Activated CD8-positive, alpha-beta memory T cell treated with anti-CD3 and anti-CD28 coated beads for 24 hours (primary cell): ENCODE results near the gene ABCC3.

Experiments used
- DNase-seq: peaks from one replicate; pipeline ENCODE4 v3.0.0-alpha.2; 2020

Gene ABCC3

GRCh38 chr17:50645748-50646682 is 11.3 kb downstream of the ABCC3 start:
- no peak for DNase-seq

GRCh38 chr17:50647187-50647586 is 12.5 kb downstream of the ABCC3 start:
- DNase-seq, result no peak

GRCh38 chr17:50649042-50649908 is 14.6 kb downstream of the ABCC3 start:
- DNase-seq, result no peak

- DNase-seq, result no peak
Measured at GRCh38 chr17:50651661-50652060, 17.0 kb downstream of the ABCC3 start.

GRCh38 chr17:50653738-50654137 is 19.1 kb downstream of the ABCC3 start:
- no peak for DNase-seq

GRCh38 chr17:50656509-50656908 is 21.8 kb downstream of the ABCC3 start:
- no peak for DNase-seq

GRCh38 chr17:50657054-50657453 is 22.4 kb downstream of the ABCC3 start:
- DNase-seq, result no peak

GRCh38 chr17:50657627-50658026 is 22.9 kb downstream of the ABCC3 start:
- DNase-seq, result no peak

- no peak for DNase-seq
Measured at GRCh38 chr17:50658616-50659015, 23.9 kb downstream of the ABCC3 start.

- no peak for DNase-seq
Measured at GRCh38 chr17:50659179-50659578, 24.5 kb downstream of the ABCC3 start.

- no peak for DNase-seq
Measured at GRCh38 chr17:50660042-50660886, 25.6 kb downstream of the ABCC3 start.

GRCh38 chr17:50660887-50661345 is 26.2 kb downstream of the ABCC3 start:
- no peak for DNase-seq

GRCh38 chr17:50661348-50661747 is 26.7 kb downstream of the ABCC3 start:
- DNase-seq, result no peak

GRCh38 chr17:50661795-50662391 is 27.2 kb downstream of the ABCC3 start:
- no peak for DNase-seq

- no peak for DNase-seq
Measured at GRCh38 chr17:50662632-50663225, 28.0 kb downstream of the ABCC3 start.

GRCh38 chr17:50663812-50664374 is 29.2 kb downstream of the ABCC3 start:
- DNase-seq, result no peak

GRCh38 chr17:50664788-50665458 is 30.2 kb downstream of the ABCC3 start:
- DNase-seq, result no peak

GRCh38 chr17:50665838-50666237 is 31.2 kb downstream of the ABCC3 start:
- no peak for DNase-seq

- DNase-seq, result no peak
Measured at GRCh38 chr17:50666316-50666715, 31.6 kb downstream of the ABCC3 start.

- no peak for DNase-seq
Measured at GRCh38 chr17:50667259-50668024, 32.8 kb downstream of the ABCC3 start.
